SKM-1 treated with dmso at 0.1 percent for 144 hours (cell line): Measurements from ENCODE around the gene HSPA12A.
"Not testable (repeated sequence)": the region's sequence is repeated elsewhere in the genome, so short reads cannot be mapped to it uniquely, and the experiment has no call there.

Experiments used
- DNase-seq: peaks from one replicate; lab custom pipeline; 2025; ENCODE audit not compliant: unreplicated experiment; lab: John Stamatoyannopoulos, UW

Gene HSPA12A

GRCh38 chr10:116719804-116720203, 22.6 kb downstream of the HSPA12A start:
- DNase-seq: no peak

GRCh38 chr10:116718058-116718457, 24.3 kb downstream of the HSPA12A start:
- DNase-seq: no peak

DNA sequence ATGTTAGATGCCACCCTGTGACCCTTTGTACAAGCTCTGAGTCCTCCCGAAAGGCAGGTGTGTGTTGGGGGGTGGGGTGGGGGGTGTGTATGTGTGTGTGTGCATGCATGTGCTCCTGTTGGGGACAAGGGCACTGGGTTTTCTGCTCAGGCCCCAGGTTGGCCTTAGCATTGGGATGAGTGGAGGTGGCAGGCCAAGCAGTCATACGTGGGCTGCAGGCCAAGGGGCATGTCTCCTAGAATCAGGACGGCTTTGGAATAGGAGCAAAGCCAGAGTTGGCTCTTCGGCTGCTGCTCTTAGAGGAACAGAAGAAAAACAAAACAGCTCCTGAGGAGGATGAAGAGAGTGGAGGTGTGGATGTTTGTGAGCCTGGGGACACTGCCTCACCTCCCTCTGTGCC, 26.0 kb downstream of the HSPA12A start:
- no peak for DNase-seq

DNA sequence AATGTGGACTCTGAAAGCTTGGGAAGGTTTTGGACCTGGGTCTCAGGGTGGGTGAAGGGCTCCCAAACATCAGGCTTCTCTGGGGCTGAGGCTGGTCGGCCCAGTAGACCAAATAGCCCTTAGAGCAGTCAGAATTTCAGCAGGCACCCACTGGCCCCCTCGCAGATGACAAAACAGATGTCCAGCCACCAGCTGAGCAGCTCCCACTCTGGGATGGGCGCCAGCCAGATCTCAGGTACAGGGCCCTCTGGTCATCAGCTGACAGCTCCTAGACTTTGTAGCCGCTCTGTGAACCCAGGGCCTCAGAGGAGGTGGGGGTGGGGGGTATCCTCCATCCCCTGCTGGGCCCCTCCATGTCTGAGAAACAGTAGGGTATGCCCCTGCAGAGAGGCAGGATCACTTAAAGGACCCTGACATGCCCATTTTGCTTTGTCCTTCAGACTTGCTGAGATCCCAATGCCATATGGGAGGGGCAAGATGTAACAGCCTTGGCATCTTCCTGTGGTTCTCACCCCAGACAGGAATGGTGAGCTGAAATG, 26.5 kb downstream of the HSPA12A start:
- no peak for DNase-seq

GRCh38 chr10:116715341-116715740, 27.0 kb downstream of the HSPA12A start:
- DNase-seq: no peak

GRCh38 chr10:116713846-116714245, 28.5 kb downstream of the HSPA12A start:
- no peak for DNase-seq

- DNase-seq: no peak
Observed at GRCh38 chr10:116712989-116713543, 29.3 kb downstream of the HSPA12A start.

GRCh38 chr10:116712519-116712918, 29.8 kb downstream of the HSPA12A start:
- no peak for DNase-seq

GRCh38 chr10:116711803-116712202, 30.6 kb downstream of the HSPA12A start:
- not testable (repeated sequence) for DNase-seq

DNA sequence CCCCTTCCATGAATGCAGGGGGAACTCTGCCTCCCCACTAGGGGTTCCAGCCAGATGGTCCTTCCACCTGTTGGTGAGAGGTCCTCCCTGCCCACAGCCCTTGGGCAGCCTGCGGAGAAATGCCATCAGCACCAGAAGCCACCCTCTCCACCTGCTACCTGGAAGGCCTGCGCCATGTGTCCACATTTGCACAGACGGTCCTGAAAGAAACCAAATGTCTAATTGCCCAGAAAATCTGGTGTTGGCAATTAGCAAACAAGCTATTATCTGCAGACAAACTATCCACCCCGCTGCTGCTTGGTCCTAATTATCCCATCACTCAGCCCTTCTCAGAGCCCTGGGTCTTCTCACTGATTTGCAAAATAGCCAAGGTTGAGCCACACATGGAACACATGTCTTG, 32.3 kb downstream of the HSPA12A start:
- DNase-seq: no peak

- no peak for DNase-seq
Observed at GRCh38 chr10:116708877-116709276, 33.5 kb downstream of the HSPA12A start.

DNA sequence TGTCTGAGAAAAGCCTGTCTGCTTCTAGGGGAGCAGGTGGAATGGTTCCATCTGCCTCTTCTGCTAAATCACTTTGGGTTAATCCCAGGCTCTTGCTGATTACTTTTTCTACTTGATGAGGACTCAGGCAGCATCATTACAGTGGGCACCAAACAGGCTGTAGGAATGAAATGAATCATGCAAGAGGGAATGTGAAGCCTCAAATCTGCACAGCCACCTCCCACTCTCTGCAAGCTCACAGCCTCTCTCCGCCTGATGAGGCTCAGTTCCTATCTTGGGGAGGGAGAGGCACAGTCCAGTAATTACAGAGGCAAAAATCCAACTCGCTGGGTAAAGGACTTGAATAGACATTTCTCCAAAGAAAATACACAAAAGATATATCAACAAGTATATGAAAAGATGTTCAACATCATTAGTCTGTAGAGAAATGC, 34.0 kb downstream of the HSPA12A start:
- DNase-seq: no peak

DNA sequence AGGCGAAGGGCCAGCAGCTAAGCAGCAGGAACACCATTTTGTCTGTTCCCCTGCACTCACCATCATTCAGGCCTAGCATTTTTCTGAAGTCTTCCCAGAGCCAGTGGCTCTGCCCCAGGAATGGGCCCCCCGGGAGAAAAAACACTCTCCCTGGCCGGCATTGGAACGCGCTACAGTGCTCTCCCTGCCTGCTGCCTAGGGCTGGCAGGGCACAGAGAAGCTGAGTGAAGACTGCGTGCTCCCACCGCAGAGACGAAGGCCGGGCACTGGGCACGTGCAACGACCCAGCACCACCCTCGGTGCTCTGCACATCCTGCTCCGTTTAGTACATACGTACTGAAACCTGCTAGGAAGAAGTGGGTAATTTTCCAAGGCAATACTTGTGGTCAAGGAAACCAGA, 34.4 kb downstream of the HSPA12A start:
- no peak for DNase-seq

DNA sequence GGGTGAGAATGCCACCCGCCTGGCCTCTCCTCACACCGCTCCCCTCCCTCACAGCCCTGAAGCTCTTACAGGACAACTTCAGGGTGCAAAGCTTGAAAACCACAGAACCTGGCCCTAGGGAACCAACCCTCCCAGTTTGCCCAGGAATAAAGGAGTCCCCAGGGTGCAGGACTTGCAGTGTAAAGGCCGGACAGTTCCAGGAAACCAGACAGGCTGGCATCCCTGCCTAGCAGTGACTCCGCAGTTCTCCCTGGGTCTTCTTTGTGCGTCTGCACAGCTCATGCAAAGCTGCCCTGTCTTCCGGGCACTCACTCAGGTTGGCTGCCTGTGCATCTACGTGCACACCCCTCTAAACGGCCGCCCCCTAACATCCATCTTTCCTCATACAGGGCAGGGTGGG, 36.1 kb downstream of the HSPA12A start:
- no peak for DNase-seq

GRCh38 chr10:116705498-116705897, 36.9 kb downstream of the HSPA12A start:
- DNase-seq: no peak

DNA sequence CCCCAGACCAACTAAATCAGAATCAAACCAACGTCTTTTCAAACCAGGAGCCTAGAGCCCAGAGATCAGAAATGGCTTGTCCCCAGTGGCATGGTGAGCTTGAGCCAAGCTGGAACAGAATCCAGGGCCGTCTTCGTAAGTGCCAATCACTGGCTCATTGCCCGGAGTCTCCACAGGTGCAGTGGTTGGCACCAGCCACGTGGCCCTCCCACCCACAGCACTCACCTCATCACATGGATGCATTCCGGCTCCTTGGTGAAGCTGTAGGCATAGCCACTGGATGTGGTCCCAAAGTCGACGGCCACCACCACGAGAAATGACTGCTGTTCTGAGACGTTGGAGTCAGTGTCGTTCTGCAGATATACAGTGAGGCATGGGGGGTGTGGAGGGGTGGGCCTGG, 37.4 kb downstream of the HSPA12A start:
- no peak for DNase-seq

DNA sequence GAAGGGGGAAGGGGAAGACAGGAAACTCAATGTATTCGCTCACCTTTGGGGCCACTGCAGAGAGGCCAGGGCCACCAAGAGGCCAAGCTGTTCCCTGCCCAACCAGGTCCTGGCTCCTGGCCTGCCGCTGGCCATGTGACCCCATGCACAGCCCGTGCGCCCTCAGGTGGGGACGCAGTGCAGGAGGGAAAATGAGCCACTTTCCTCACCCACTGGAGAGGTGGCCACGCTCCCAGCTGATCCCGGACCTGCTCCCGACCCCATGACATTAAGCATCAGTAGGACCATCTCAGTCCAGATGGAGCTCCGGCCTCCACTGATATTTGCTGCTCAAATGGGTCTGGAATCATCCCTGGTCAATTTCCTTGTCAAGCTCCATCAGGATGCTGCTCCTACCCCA, 40.2 kb downstream of the HSPA12A start:
- no peak for DNase-seq

DNA sequence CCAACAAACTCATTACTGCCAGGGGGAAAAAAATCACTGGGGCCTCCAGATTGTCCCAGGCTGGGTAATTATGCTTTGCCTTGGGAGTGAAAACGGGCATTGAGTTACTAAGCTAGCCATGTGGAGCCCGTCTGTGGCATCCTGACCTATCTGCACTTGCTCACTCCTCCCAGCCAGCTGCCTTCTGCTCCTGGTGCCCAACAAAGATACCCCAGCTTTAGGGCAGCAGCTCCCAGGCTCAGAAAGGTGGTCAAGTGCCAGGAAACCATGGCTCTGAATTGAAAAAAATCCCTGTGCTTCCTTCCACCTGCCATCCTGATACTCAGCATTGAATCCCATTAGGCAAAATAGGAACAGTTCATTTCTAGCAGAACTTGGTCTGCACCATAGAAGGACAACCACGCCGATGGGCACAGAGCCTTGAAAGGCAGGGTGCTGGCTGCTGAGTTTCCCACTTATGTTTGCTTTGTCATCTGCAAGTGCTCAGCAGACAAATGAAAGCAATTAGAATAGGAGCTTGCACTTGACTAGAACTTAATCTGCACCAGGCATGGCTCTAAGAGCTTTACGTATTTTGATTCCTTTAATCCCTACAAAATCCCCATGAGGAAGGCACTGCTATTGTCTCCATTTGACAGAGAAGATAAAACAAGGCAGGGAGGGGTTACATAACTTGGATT, 42.8 kb downstream of the HSPA12A start:
- no peak for DNase-seq

DNA sequence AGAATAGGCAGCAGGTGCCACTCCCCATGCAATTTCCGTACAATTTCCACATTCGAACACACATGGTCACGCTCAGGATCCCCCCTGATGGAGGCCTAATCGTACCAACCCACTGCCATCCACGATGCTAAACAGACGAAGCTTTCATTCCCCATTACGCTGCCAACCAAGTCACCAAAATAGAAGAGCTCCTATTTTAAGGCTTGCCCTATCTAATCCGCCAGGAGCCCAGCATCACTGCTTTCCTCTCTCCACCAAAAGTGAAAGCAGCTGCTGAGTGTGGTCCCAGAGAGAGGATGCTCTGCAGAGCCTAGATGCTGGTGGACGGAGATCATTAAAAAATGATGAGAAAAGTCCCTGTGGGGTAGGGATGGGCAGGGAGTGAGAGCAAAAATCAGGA, 43.3 kb downstream of the HSPA12A start:
- no peak for DNase-seq

GRCh38 chr10:116698364-116698763, 44.0 kb downstream of the HSPA12A start:
- DNase-seq: no peak

- DNase-seq: no peak
Observed at GRCh38 chr10:116697816-116698215, 44.5 kb downstream of the HSPA12A start.

- no peak for DNase-seq
Observed at GRCh38 chr10:116696919-116697318, 45.4 kb downstream of the HSPA12A start.

DNA sequence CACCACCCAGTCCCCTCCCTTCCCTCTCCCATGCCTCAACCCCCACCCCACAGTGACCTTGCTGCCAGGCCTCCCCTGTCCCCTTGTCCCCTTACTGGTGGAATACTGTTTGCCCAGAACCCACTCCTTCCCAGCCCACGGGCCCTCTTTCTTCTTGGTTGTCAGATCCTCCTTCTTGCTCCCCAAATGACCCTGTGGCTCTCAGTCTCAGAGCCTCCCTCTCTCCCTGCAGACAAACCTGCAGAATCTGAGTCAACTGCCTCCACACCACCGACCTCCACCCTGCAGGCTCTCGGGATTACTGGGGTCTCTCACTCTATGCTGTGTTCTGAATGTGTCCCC, 47.5 kb downstream of the HSPA12A start:
- no peak for DNase-seq
